ENCODE results near the gene RAB13.

The RAB13 gene

GRCh38 chr1:153941826-153942725 is 44.1 kb downstream of the RAB13 start:
- DNase-seq (ENCODE audit: insufficient read length, low spot score) (no peak), FAIRE-seq (no peak)
- no peak for TF ChIP-seq POLR2A (IDR thresholded peaks at IDR 0.05; ENCODE audit: low read depth, low read length)

DNA sequence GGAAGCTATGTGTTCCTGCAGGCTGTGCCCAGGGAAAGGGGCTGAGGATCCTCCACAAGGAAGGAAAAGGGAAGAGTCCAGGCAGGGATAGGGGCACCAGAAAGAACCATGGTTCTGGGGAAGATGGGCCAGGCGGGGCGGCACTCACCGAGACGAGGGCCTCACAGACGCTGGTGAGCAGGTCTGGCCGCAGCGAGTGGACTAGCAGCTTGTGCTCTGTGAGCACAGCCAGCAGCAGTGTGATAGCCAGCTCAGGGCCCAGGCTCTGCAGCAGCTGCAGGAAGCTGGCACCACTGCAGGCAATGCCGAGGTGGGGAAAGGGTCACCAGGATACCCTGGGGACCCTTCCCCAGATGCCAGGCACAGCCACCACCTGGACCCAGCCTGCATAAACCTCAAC is 45.4 kb downstream of the RAB13 start:
- TF ChIP-seq POLR2A (IDR thresholded peaks at IDR 0.05; ENCODE audit: low read depth, low read length) = no peak
- no peak for FAIRE-seq
- DNase-seq (ENCODE audit: insufficient read length, low spot score) = no peak

- no peak for DNase-seq (ENCODE audit: insufficient read length, low spot score)
- no peak for TF ChIP-seq POLR2A (IDR thresholded peaks at IDR 0.05; ENCODE audit: low read depth, low read length)
- FAIRE-seq = no peak
These were observed 46.7 kb downstream of the RAB13 start for GRCh38 chr1:153939476-153939875.

DNA sequence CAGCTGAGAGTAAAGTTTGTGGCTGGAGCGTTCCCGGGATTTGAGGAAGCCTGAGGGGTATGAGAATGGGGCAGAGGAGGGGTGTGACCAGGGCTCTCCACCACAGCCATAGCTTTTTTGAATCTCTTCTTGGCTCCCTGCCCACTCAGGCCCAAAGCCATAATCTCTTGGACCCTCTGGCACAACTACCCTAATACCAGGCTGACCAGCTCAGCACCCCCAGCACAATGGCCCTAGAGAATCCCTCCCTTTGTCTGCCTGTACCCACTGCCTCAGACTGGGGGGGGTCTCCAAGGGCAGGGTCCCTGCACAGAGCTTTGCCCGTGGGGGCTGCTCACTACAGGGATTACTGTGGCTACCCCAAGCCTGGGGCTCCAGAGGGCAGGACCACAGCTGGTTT is 47.1 kb downstream of the RAB13 start:
- DNase-seq (ENCODE audit: insufficient read length, low spot score) (no peak), FAIRE-seq (no peak)
- no peak for TF ChIP-seq POLR2A (IDR thresholded peaks at IDR 0.05; ENCODE audit: low read depth, low read length)

DNA sequence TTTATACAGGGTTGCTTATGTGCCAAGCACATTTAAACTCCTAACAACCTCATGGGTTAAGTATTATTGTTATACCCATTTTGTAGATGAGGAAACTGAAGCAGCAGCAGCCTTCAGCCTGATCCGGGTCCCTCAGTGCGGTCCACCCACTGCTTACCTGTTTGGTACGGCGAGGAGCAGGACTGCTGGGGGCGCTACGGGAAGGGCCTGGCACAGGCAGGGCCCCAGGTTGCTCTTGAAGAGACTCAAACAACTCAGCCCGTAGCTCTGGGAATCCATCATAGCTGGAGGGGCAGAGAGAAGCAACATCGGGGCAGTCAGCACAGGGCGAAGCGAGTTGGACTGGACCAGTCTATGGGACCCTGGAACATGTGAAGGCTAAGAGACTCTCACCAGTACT is 48.8 kb downstream of the RAB13 start:
- DNase-seq (ENCODE audit: insufficient read length, low spot score) (no peak), FAIRE-seq (no peak)
- no peak for TF ChIP-seq POLR2A (IDR thresholded peaks at IDR 0.05; ENCODE audit: low read depth, low read length)

DNA sequence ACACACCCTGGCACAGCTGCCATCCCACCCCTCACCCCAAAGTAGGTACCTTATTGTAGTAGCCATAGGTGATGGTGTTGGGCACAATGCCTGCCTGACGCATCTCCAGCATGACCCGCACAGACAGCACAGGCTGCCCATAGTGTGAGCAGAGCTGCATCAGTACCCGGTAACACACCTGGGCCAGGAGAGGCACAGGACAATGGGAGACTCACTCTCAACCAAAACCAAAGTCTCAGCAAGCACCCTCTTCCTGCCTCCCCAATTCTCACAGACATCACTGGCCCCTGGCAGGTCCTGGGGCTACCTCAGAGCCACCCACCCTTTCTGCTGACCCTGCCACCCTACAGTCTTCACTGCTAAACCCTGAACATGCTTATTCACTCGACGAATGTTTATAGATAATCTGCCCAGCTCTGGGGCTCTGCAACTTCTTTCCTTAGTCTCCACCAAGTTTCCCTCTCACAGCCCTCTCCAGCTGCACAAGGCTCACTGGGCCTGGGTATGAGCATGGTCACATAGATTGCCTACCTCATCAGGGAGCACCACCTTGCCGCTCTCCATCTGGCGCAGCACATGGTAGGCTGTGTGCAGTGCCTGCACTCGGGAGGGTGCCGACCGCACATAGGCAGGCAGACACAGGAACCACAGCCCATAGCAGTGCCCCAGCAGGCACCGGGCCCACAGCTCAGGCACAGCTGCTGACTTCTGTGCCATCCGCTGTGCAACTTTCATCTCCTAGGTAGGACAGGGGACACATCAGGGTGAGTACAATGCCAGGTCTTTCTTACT is 49.9 kb downstream of the RAB13 start:
- FAIRE-seq (no peak), DNase-seq (ENCODE audit: insufficient read length, low spot score) (no peak)
- TF ChIP-seq POLR2A (IDR thresholded peaks at IDR 0.05; ENCODE audit: low read depth, low read length) = no peak

- no peak for DNase-seq (ENCODE audit: insufficient read length, low spot score)
- no peak for TF ChIP-seq POLR2A (IDR thresholded peaks at IDR 0.05; ENCODE audit: low read depth, low read length)
- no peak for FAIRE-seq
These were observed 51.4 kb downstream of the RAB13 start for GRCh38 chr1:153934746-153935145.

- TF ChIP-seq POLR2A (IDR thresholded peaks at IDR 0.05; ENCODE audit: low read depth, low read length) = no peak
- DNase-seq (ENCODE audit: insufficient read length, low spot score) (no peak), FAIRE-seq (no peak)
These were observed 52.2 kb downstream of the RAB13 start for GRCh38 chr1:153933955-153934354.

- no peak for FAIRE-seq
- no peak for DNase-seq (ENCODE audit: insufficient read length, low spot score)
- no peak for TF ChIP-seq POLR2A (IDR thresholded peaks at IDR 0.05; ENCODE audit: low read depth, low read length)
These were observed 52.7 kb downstream of the RAB13 start for GRCh38 chr1:153933430-153933829.

GRCh38 chr1:153932156-153933131 is 53.7 kb downstream of the RAB13 start:
- no peak for DNase-seq (ENCODE audit: insufficient read length, low spot score)
- FAIRE-seq = no peak
- no peak for TF ChIP-seq POLR2A (IDR thresholded peaks at IDR 0.05; ENCODE audit: low read depth, low read length)
